Measurements from ENCODE around the gene ICAM2. TPM values are rescaled to one million over a fixed set of nuclear protein-coding genes. Genes with fewer than 3 reads are reported as not detected.

ICAM2 gene
- total and polyA plus RNA-seq, 4 donors = 9.6 to 17.5 (median 12.4) TPM

- no peak for DNase-seq (ENCODE audit: low spot score)
- H3K27ac ChIP-seq (ENCODE audit: low read depth in 1 of 2, low read length in 2 of 2) = no peak overlapping the region
- TF ChIP-seq FOXA1 (IDR thresholded peaks at IDR 0.05) (no peak), SP1 (IDR thresholded peaks at IDR 0.05) (no peak), HNF4G (IDR thresholded peaks at IDR 0.05) (no peak), RAD21 (IDR thresholded peaks at IDR 0.05) (no peak), YY1 (IDR thresholded peaks at IDR 0.05) (no peak), FOXA2 (IDR thresholded peaks at IDR 0.05) (no peak), HNF4A (conservative IDR thresholded peaks at IDR 0.05) (no peak), GABPA (IDR thresholded peaks at IDR 0.05 in 1 of 2, conservative IDR thresholded peaks at IDR 0.05 in 1 of 2) (no peak), ATF3 (IDR thresholded peaks at IDR 0.05) (no peak), EGR1 (IDR thresholded peaks at IDR 0.05; ENCODE audit: low read depth in 2 of 2) (no peak), RXRA (IDR thresholded peaks at IDR 0.05) (no peak), NR2F2 (IDR thresholded peaks at IDR 0.05) (no peak), TAF1 (conservative IDR thresholded peaks at IDR 0.05) (no peak)
- WGBS = 85% methylated on average over 10 of the region's 10 CpGs
- H3K36me3 ChIP-seq (ENCODE audit: control insufficient read depth in 4 of 4, insufficient read depth in 3 of 4, low read depth in 1 of 4, low read length in 3 of 4) = no peaks in the 10 kb centered on the region
- no peaks in the 10 kb centered on the region for H3K9me3 ChIP-seq (ENCODE audit: control insufficient read depth in 4 of 4, low read length in 3 of 4)
- H3K4me1 ChIP-seq (ENCODE audit: control insufficient read depth in 4 of 4, insufficient read depth in 4 of 4, low read length in 3 of 4) = no peaks in the 10 kb centered on the region
- H3K9ac ChIP-seq (ENCODE audit: low read depth in 1 of 2, low read length in 2 of 2) = no peak overlapping the region
- H3K27me3 ChIP-seq (ENCODE audit: control insufficient read depth in 4 of 4, insufficient read depth in 4 of 4, low read length in 3 of 4) = no peaks in the 10 kb centered on the region
- H3K4me3 ChIP-seq (ENCODE audit: low read depth in 1 of 3, low read length in 3 of 3) = no peak overlapping the region
These were observed 45.7 kb downstream of the ICAM2 start for GRCh38 chr17:63974594-63975192.

GRCh38 chr17:63973930-63974593, 46.4 kb downstream of the ICAM2 start:
- TF ChIP-seq MAX (IDR thresholded peaks at IDR 0.05) = no peak
- TF ChIP-seq EGR1 (IDR thresholded peaks at IDR 0.05; ENCODE audit: low read depth in 2 of 2) = no peak
- TF ChIP-seq HNF4G (IDR thresholded peaks at IDR 0.05) = no peak
- no peak overlapping the region for H3K27ac ChIP-seq (ENCODE audit: low read depth in 1 of 2, low read length in 2 of 2)
- H3K9ac ChIP-seq (ENCODE audit: low read depth in 1 of 2, low read length in 2 of 2) = no peak overlapping the region
- no peaks in the 10 kb centered on the region for H3K36me3 ChIP-seq (ENCODE audit: control insufficient read depth in 4 of 4, insufficient read depth in 3 of 4, low read depth in 1 of 4, low read length in 3 of 4)
- H3K4me1 ChIP-seq (ENCODE audit: control insufficient read depth in 4 of 4, insufficient read depth in 4 of 4, low read length in 3 of 4) = no peaks in the 10 kb centered on the region
- 76% methylated on average over 12 of the region's 12 CpGs for WGBS
- no peaks in the 10 kb centered on the region for H3K9me3 ChIP-seq (ENCODE audit: control insufficient read depth in 4 of 4, low read length in 3 of 4)
- no peak overlapping the region for H3K4me3 ChIP-seq (ENCODE audit: low read depth in 1 of 3, low read length in 3 of 3)
- H3K27me3 ChIP-seq (ENCODE audit: control insufficient read depth in 4 of 4, insufficient read depth in 4 of 4, low read length in 3 of 4) = no peaks in the 10 kb centered on the region
- no peak for DNase-seq (ENCODE audit: low spot score)

- Histone ChIP-seq H3K36me3 (ENCODE audit: control insufficient read depth in 4 of 4, insufficient read depth in 3 of 4, low read depth in 1 of 4, low read length in 3 of 4) (no peaks in the 10 kb centered on the region), H3K27ac (ENCODE audit: low read depth in 1 of 2, low read length in 2 of 2) (no peak overlapping the region), H3K4me3 (ENCODE audit: low read depth in 1 of 3, low read length in 3 of 3) (no peak overlapping the region), H3K27me3 (ENCODE audit: control insufficient read depth in 4 of 4, insufficient read depth in 4 of 4, low read length in 3 of 4) (no peaks in the 10 kb centered on the region), H3K9ac (ENCODE audit: low read depth in 1 of 2, low read length in 2 of 2) (no peak overlapping the region), H3K9me3 (ENCODE audit: control insufficient read depth in 4 of 4, low read length in 3 of 4) (no peaks in the 10 kb centered on the region), H3K4me1 (ENCODE audit: control insufficient read depth in 4 of 4, insufficient read depth in 4 of 4, low read length in 3 of 4) (no peaks in the 10 kb centered on the region)
- no peak for DNase-seq (ENCODE audit: low spot score)
- TF ChIP-seq HNF4A (conservative IDR thresholded peaks at IDR 0.05) (no peak), YY1 (IDR thresholded peaks at IDR 0.05) (no peak), NR2F2 (IDR thresholded peaks at IDR 0.05) (no peak), CTCF (IDR thresholded peaks at IDR 0.05; ENCODE audit: low read depth, low read length, missing input control) (no peak), MAX (IDR thresholded peaks at IDR 0.05) (no peak), GABPA (IDR thresholded peaks at IDR 0.05 in 1 of 2, conservative IDR thresholded peaks at IDR 0.05 in 1 of 2) (no peak)
- 93% methylated on average over 6 of the region's 6 CpGs for WGBS
These were observed 47.2 kb downstream of the ICAM2 start for GRCh38 chr17:63973247-63973646.

Data from liver (tissue), 9 donors.